Caco-2 (cell line): ENCODE results near the gene RHBDD1. TPM values are rescaled to one million over a fixed set of nuclear protein-coding genes. Genes with fewer than 3 reads are reported as not detected.

Experiments used
- BruUV-seq: library from RNA; stranded (reverse); fragments of 400-500 nt; replicated peaks from 2 replicates; lab custom pipeline; 2021; lab: Mats Ljungman, UMichigan
- CTCF ChIA-PET: fragments of 300-600 bp; sonication (Branson Sonifier 250); formaldehyde crosslinking; loops from one replicate; lab custom pipeline; 2022; ENCODE audit warnings: antibody characterized with exemption; lab: Charles Lee
- POLR2A ChIA-PET: fragments of 300-600 bp; sonication (Branson Sonifier 250); formaldehyde crosslinking; loops from one replicate; lab custom pipeline; 2022; ENCODE audit warnings: antibody characterized with exemption; lab: Charles Lee
- DNase-seq, 2 experiments: peaks; one replicate each; pipeline versions ENCODE4 v3.0.0 to v3.0.0-alpha.2; 2020 to 2022
- H3K27me3 ChIP-seq: replicated peaks from 2 replicates; pipeline ENCODE4 v1.6.0; 2011; ENCODE audit warnings: low read length; ENCODE audit not compliant: control insufficient read depth, insufficient read depth
- H3K36me3 ChIP-seq: 2 replicates; pipeline ENCODE4 v1.5.1; 2011; ENCODE audit warnings: low read length; ENCODE audit not compliant: control insufficient read depth, insufficient read depth
- H3K4me1 ChIP-seq: fragments of 250-450 bp; sonication (Bioruptor Pico); 2 replicates; pipeline ENCODE4 v1.5.1; 2020; ENCODE audit warnings: mild to moderate bottlenecking
- H3K4me3 ChIP-seq: 2 replicates; pipeline ENCODE4 v1.5.1; 2011; ENCODE audit warnings: low read depth, mild to moderate bottlenecking, control low read depth, low read length
- H3K9me3 ChIP-seq: fragments of 250-450 bp; sonication (Bioruptor Pico); 2 replicates; pipeline ENCODE4 v1.5.1; 2020; ENCODE audit warnings: mild to moderate bottlenecking, moderate library complexity
- H3K27ac Mint-ChIP-seq: one replicate; pipeline ENCODE4 v1.8.0; 2022; ENCODE audit warnings: mixed read lengths; ENCODE audit not compliant: unreplicated experiment
- H3K27me3 Mint-ChIP-seq: one replicate; pipeline ENCODE4 v1.8.0; 2022; ENCODE audit warnings: mixed read lengths; ENCODE audit not compliant: insufficient read depth, unreplicated experiment
- H3K36me3 Mint-ChIP-seq: one replicate; pipeline ENCODE4 v1.8.0; 2022; ENCODE audit warnings: mild to moderate bottlenecking, mixed read lengths; ENCODE audit not compliant: insufficient read depth, unreplicated experiment
- H3K4me1 Mint-ChIP-seq: one replicate; pipeline ENCODE4 v1.8.0; 2022; ENCODE audit warnings: low read depth, mixed read lengths; ENCODE audit not compliant: unreplicated experiment
- H3K4me3 Mint-ChIP-seq: one replicate; pipeline ENCODE4 v1.8.0; 2022; ENCODE audit warnings: mild to moderate bottlenecking, moderate library complexity, mixed read lengths; ENCODE audit not compliant: unreplicated experiment
- H3K9me3 Mint-ChIP-seq: one replicate; pipeline ENCODE4 v1.8.0; 2022; ENCODE audit warnings: mixed read lengths; ENCODE audit not compliant: unreplicated experiment
- CTCF ChIP-seq, 2 experiments: fragments of 200-600 bp in 1 of 2; IDR thresholded peaks; 1 replicate in 1 of 2; 2 replicates in 1 of 2; pipeline versions ENCODE4 v1.5.1 to v1.8.0; 2011 to 2022; ENCODE audit warnings: antibody characterized with exemption in 1 of 2, control low read depth in 1 of 2, inconsistent platforms in 1 of 2, low read depth in 1 of 2, low read length in 1 of 2, mild to moderate bottlenecking in 1 of 2, moderate library complexity in 1 of 2; ENCODE audit not compliant: insufficient read depth in 1 of 2, severe bottlenecking in 1 of 2, unreplicated experiment in 1 of 2
- intact Hi-C: fragments of 100-400 bp; cut with micrococcal nuclease; formaldehyde crosslinking; loops from one replicate; pipeline ENCODE4 v1.10.0; 2022; ENCODE audit not compliant: unreplicated experiment
- total RNA-seq: library from RNA; stranded (reverse); gene quantifications from 2 replicates; pipeline ENCODE4 v1.2.3, GENCODE V29; 2022

RHBDD1 gene
- total RNA-seq, 1 experiment from 2014 or later, result 14.3 TPM

- Histone ChIP-seq H3K4me3 (no peak overlapping the region), H3K36me3 (no peaks in the 10 kb centered on the region; the same call in 1 of the 2 replicates), H3K4me1 (peaks cover 5% of the 10 kb centered on the region; the same call in 1 of the 2 replicates), H3K27me3 (no peaks in the 10 kb centered on the region), H3K9me3 (no peaks in the 10 kb centered on the region)
- POLR2A ChIA-PET, result interaction anchor here (0.6 kb wide), 1 partner anchor 19 kb away, joined by 3 read pairs; no protein-coding TSS in a partner anchor
- Mint-ChIP-seq H3K27ac (no peak overlapping the region), H3K4me3 (no peak overlapping the region), H3K36me3 (peaks cover 13% of the 10 kb centered on the region), H3K27me3 (no peaks in the 10 kb centered on the region), H3K9me3 (no peaks in the 10 kb centered on the region), H3K4me1 (peaks cover 5% of the 10 kb centered on the region)
- intact Hi-C loops, result loop anchor here (1.0 to 5.0 kb wide), 3 partner anchors 770 to 1132 kb away; no protein-coding TSS in a partner anchor
- peak; percentile 50 to 53 for TF ChIP-seq CTCF (IDR thresholded peaks at IDR 0.05; ENCODE audit: insufficient read depth in 1 of 2, low read depth in 1 of 2, low read length in 1 of 2, severe bottlenecking in 1 of 2, unreplicated experiment in 1 of 2)
- CTCF ChIA-PET, result interaction anchor here (0.6 to 1.1 kb wide), 7 partner anchors 9 to 1137 kb away, joined by 3 to 5 read pairs (median 4); no protein-coding TSS in a partner anchor
- DNase-seq, result peak in 1 of 2 experiments; percentile 42
- no TSS peak for BruUV-seq
Measured at GRCh38 chr2:226802573-226802972, 33.3 kb upstream of the RHBDD1 start.

- Histone ChIP-seq H3K27me3 (no peaks in the 10 kb centered on the region), H3K4me3 (no peak overlapping the region), H3K9me3 (no peaks in the 10 kb centered on the region), H3K4me1 (peaks cover 5% of the 10 kb centered on the region; the same call in 1 of the 2 replicates), H3K36me3 (no peaks in the 10 kb centered on the region)
- Mint-ChIP-seq H3K27ac (no peak overlapping the region), H3K36me3 (peaks cover 7% of the 10 kb centered on the region), H3K9me3 (no peaks in the 10 kb centered on the region), H3K4me1 (peaks cover 5% of the 10 kb centered on the region), H3K27me3 (no peaks in the 10 kb centered on the region), H3K4me3 (no peak overlapping the region)
- POLR2A ChIA-PET, result no interaction called here
- intact Hi-C loops, result loop anchor here (5.0 kb wide), 1 partner anchor 771 kb away; no protein-coding TSS in a partner anchor
- TF ChIP-seq CTCF (IDR thresholded peaks at IDR 0.05; ENCODE audit: insufficient read depth in 1 of 2, low read depth in 1 of 2, low read length in 1 of 2, severe bottlenecking in 1 of 2, unreplicated experiment in 1 of 2), result no peak
- no TSS peak for BruUV-seq
- CTCF ChIA-PET, result no interaction called here
- no peak for DNase-seq
Measured at GRCh38 chr2:226803410-226803809, 32.4 kb upstream of the RHBDD1 start.

GRCh38 chr2:226813148-226813701, 22.6 kb upstream of the RHBDD1 start:
- intact Hi-C loops, result loop anchor here (1.0 kb wide), 2 partner anchors 172 to 294 kb away; no protein-coding TSS in a partner anchor
- H3K27me3 Mint-ChIP-seq, result no peaks in the 10 kb centered on the region
- POLR2A ChIA-PET, result no interaction called here
- no peaks in the 10 kb centered on the region for H3K36me3 Mint-ChIP-seq
- Histone ChIP-seq H3K4me3 (no peak overlapping the region), H3K4me1 (no peaks in the 10 kb centered on the region), H3K27me3 (no peaks in the 10 kb centered on the region), H3K9me3 (no peaks in the 10 kb centered on the region), H3K36me3 (no peaks in the 10 kb centered on the region)
- no peaks in the 10 kb centered on the region for H3K9me3 Mint-ChIP-seq
- CTCF ChIA-PET, result no interaction called here
- peak; percentile 36 to 49 for TF ChIP-seq CTCF (IDR thresholded peaks at IDR 0.05; ENCODE audit: insufficient read depth in 1 of 2, low read depth in 1 of 2, low read length in 1 of 2, severe bottlenecking in 1 of 2, unreplicated experiment in 1 of 2)
- H3K4me3 Mint-ChIP-seq, result no peak overlapping the region
- DNase-seq, result no peak
- H3K4me1 Mint-ChIP-seq, result no peaks in the 10 kb centered on the region
- H3K27ac Mint-ChIP-seq, result no peak overlapping the region
- BruUV-seq, result no TSS peak
